Superior temporal gyrus (tissue), 1 donor: Measurements from ENCODE around the gene PRKAB1.
A peak's percentile ranks its signal among the peaks of the same experiment; 100 is the strongest.
"Not testable (repeated sequence)": the region's sequence is repeated elsewhere in the genome, so short reads cannot be mapped to it uniquely, and the experiment has no call there.

Experiments
- DNase-seq: peaks from one replicate; pipeline ENCODE4 v3.0.0-alpha.2; 2016; ENCODE audit errors: extremely low spot score

The PRKAB1 gene

DNA sequence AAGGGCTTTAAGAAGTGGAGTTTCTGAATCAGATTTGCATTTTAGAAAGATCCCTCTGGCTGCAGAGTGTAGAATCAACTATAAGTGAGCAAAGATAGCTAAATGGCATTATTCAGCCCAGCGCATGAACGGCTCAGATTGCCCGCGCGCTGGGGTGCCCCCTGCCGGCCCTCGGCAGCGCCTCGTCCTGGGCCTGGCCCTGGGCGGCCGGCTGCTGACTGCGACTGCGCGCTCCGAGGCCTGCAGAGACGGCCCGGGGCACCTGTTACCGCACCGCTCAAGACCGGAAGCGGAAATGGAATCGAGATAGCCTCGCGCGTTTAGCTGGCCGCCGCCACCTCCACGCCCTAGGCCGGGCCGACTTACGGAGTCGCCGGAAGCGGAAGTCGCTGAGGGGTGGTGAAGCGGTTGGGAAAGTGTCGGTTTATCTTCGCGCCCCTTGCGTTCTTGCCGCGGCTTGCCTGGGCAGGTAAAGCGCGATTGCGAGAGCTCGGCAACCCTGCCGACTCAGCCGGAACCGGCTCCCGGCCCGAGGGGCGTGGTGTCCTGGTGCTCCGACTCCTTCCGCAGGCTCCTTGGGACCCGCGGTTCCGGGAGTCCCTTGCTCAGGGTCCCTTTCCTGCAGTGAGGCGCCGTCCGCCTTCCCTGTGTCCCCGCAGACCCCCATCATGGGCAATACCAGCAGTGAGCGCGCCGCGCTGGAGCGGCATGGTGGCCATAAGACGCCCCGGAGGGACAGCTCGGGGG, at the start of gene PRKAB1:
PRKAB1 (plus strand) TSS at position 557 of the 747 bp plus-strand sequence; CDS start at position 669, 112 bp downstream.
- DNase-seq: peak; percentile 98

- DNase-seq: not testable (repeated sequence)
These were observed 49.5 kb upstream of the PRKAB1 start for GRCh38 chr12:119618328-119618896.

DNA sequence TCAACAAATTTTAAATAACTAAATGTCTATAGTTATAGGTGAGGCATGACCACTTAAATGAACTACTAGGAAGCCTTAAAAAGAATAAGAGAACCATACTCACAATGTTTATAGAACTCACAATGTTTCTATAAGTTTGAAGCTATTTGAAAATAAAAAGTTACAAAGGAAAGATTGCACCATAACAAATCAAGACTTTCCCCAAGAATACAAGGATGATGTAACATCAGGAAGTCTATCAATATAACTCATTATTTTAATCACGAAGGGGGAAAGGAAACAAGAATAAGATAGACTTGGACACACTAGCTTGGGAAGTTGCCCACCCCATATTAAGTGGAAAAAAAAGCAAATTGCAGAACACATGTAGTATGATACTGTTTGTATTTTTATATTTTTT, 47.4 kb upstream of the PRKAB1 start:
- DNase-seq: no peak

DNA sequence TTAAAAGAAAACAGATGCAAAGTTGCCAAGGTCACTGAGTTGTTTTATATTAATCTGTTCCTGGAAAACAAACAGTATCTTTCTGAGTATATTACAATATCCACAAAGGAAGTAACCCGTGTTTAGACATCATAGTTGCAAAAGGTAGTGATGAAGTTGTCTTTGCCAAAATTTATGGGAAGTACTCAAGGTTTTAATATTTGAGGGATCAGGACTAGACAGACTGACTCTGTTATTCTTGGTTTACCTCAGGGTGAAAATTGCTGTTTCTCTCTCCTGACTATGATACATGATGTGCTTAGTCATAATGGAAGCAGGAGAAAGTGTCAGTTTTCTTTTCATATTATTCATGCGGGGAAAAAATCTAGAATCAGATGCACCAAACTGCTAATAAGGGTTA, 46.1 kb upstream of the PRKAB1 start:
- DNase-seq: peak; percentile 19

GRCh38 chr12:119624966-119625365, 43.0 kb upstream of the PRKAB1 start:
- no peak for DNase-seq

- no peak for DNase-seq
These were observed 40.8 kb upstream of the PRKAB1 start for GRCh38 chr12:119627019-119627643.

DNA sequence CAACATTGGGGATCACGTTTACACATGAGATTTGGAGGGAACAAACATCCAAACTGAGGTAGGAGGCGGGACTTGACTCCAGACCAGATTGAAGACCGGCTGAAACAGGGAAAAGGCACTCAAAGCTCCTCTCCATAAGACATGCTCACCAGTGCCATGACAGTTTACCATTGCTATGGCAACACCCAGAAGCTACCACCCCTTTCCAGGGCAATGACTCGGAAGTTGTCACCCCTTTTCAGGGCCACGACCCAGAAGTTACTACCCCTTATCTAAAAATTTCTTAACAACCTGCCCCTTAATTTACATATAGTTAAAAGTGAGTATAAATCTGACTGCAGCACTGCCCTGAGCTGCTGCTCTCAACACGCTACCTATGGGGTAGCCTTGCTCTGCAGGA, 40.2 kb upstream of the PRKAB1 start:
- no peak for DNase-seq

GRCh38 chr12:119630223-119630780, 37.6 kb upstream of the PRKAB1 start:
- DNase-seq: no peak

- DNase-seq: no peak
These were observed 36.9 kb upstream of the PRKAB1 start for GRCh38 chr12:119630962-119631550.

- DNase-seq: no peak
These were observed 35.8 kb upstream of the PRKAB1 start for GRCh38 chr12:119631930-119632678.

- DNase-seq: no peak
These were observed 33.2 kb upstream of the PRKAB1 start for GRCh38 chr12:119634743-119635142.

- DNase-seq: no peak
These were observed 24.9 kb upstream of the PRKAB1 start for GRCh38 chr12:119642986-119643385.

- no peak for DNase-seq
These were observed 23.0 kb upstream of the PRKAB1 start for GRCh38 chr12:119644930-119645329.

- DNase-seq: no peak
These were observed 22.3 kb upstream of the PRKAB1 start for GRCh38 chr12:119645535-119646059.

DNA sequence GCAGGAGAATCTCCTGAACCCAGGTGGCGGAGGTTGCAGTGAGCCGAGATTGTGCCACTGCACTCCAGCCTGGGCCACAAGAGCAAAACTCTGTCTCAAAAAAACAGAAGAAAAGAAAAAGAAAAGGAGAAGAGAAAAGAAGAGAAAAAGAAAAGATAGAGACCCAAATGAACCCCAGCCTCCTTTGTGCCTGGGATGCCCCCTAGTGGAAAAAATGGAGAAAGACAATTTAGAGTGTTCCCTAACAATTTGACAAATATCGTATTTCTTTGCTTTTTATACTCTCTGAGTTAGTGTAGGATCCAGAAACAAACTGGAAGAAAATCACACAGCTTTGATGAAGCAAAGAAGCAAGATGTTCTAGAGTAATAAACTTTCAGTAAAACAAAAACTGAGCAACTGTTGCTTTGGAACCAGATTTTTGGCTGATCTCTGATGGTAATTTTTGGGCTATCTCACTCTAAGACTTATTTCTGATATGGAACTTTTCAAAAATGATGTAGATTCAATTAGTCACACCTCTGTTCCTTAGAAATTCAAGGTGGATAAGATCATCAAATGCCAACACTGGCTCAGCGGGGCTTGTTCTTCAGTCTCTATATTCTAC, 18.6 kb upstream of the PRKAB1 start:
- DNase-seq: peak; percentile 33

- DNase-seq: no peak
These were observed 15.3 kb upstream of the PRKAB1 start for GRCh38 chr12:119652665-119653064.

GRCh38 chr12:119657001-119657400, 10.9 kb upstream of the PRKAB1 start:
- DNase-seq: not testable (repeated sequence)

DNA sequence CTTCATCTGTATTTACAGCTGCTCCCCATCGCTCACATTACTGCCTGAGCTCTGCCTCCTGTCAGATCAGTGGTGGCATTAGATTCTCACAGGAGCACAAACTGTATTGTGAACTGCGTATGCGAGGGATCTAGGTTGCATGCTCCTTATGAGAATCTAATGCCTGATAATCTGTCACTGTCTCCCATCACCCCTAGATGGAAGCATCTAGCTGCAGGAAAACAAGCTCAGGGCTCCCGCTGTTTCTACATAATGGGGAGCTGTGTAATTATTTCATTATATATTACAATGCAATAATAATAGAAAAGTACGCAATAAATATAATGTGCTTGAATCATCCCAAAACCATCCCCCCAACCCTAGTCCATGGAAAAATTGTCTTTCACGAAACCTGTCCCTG, 9.8 kb upstream of the PRKAB1 start:
- DNase-seq: not testable (repeated sequence)

- DNase-seq: peak; percentile 71
These were observed 8.5 kb upstream of the PRKAB1 start for GRCh38 chr12:119659289-119659897.

DNA sequence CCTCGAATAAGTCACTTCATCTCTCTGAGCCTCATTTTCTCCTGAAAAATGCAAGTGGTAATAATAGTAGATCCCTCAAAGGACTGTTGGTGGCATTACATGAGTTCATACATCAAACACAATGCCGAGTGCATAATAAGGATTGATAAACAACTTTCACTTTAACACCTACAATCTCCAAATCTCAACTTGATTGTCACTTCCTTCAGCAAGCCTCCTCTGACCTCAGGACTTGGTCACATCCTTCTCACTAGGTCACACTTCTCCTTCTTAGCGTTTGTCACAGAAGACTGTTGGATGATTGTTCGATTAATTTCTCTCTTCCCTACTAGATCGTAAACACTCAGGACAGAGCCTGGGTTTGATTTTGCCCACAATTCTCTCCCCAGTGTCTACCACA, 7.9 kb upstream of the PRKAB1 start:
- DNase-seq: no peak
